Measurements from ENCODE around the gene GRK5. TPM values are rescaled to one million over a fixed set of nuclear protein-coding genes. Genes with fewer than 3 reads are reported as not detected.

Gene GRK5
- total RNA-seq, 1 donor from 2014 or later, result 12.5 TPM

DNA sequence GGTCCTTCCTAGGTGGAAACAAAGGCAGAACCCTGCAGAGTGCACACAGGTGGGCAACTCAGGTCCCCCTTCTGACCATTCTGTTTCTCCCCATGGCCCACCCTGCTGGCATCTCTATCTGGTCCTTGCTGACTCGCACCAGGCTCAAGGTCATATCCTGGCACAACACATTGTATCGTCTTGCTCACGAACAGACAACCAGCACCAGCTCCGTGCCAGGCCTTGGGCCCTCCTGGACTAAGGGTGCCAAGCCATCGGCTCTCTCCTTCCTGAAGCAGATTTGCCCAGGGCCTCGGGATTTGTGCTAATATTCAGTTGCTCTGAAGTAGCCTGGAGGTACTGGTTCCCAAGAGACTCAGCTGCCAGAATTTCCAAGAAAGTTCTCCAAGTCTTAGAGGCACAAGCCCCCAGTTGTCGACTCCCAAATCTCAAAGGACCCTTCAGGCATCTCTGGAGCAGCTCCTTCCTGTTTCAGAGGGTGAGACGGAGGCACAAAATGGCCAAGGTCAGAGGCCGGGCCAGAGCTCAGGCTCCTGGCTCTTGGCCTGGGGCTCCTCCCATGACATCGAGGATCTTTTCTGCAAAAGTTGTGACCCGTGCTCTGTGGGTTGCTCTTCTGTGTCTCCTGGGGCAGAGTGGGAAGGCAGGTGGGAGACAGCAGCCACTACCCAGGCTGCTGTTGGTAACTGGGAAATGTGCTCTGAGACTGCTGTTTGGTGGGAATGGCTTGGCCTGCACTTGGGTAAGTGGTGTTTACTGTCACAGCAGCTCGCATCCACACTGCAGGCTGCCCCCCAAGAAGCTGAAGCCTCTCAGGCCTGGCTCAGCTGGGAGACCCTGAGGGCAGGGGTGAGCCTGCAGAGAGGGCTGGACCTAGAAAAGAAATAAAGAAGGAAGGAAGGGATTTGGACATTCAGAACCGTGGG, 213.8 kb downstream of the GRK5 start:
- no peak overlapping the region for H3K27ac ChIP-seq (ENCODE audit: low read depth, low read length)
- H3K9me3 ChIP-seq (ENCODE audit: control insufficient read depth in 3 of 3, low read length in 3 of 3), result no peaks in the 10 kb centered on the region
- peaks cover 0 to 6% (median 0%) of the 10 kb centered on the region in 3 donors for H3K27me3 ChIP-seq (ENCODE audit: control insufficient read depth in 3 of 3, insufficient read depth in 3 of 3, low read length in 3 of 3)
- H3K4me3 ChIP-seq (ENCODE audit: low read length in 3 of 3), result no peak overlapping the region
- peaks cover 0 to 15% (median 11%) of the 10 kb centered on the region in 3 donors for H3K4me1 ChIP-seq (ENCODE audit: control insufficient read depth in 3 of 3, insufficient read depth in 3 of 3, low read length in 3 of 3)
- peaks cover 3 to 8% (median 8%) of the 10 kb centered on the region in 3 donors for H3K36me3 ChIP-seq (ENCODE audit: control insufficient read depth in 3 of 3, insufficient read depth in 3 of 3, low read length in 3 of 3)
- peak overlapping the region in 1 of 3 donors; percentile 16 for H3K9ac ChIP-seq (ENCODE audit: low read depth in 1 of 3, low read length in 3 of 3)

DNA sequence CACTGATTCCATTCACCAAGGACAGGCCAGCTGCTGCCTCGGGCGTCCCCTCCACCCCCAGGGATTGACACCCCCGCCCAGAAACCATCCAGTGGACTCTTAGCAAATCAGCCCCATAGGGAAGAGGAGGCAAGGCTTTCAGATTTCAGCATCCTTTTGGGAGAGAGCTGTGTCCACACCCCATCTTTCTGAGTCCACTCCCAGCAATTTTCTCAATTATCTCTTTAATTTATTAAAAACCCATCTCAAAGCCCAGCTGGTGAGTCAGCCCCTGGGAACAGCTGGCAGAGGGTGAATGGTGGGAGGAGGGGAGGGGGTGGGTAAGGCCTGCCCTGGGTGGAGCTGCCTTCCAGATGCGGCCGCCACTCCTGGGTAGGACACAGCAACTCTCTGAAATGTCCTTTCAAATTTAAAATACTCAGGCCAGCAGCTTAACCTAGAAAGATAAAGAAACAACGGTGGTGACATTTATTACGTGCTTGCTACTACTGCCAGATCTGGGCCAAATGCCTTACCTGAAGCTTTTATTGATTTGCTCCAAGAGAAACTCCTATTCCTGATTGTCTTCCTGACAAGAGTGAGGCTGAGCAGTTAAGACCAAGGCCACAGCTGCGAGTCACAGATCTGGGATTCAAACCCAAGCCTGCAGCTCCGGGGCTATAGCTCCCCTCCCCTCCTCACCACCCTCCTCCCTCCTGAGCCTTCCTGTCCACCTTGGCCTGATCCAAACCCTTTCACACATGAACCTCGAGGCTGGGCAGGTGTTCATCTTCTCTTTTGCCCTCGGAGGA, 214.7 kb downstream of the GRK5 start:
- H3K27me3 ChIP-seq (ENCODE audit: control insufficient read depth in 3 of 3, insufficient read depth in 3 of 3, low read length in 3 of 3), result peaks cover 0 to 6% (median 0%) of the 10 kb centered on the region in 3 donors
- peaks cover 12 to 17% (median 16%) of the 10 kb centered on the region in 3 donors for H3K36me3 ChIP-seq (ENCODE audit: control insufficient read depth in 3 of 3, insufficient read depth in 3 of 3, low read length in 3 of 3)
- H3K27ac ChIP-seq (ENCODE audit: low read depth, low read length), result no peak overlapping the region
- peaks cover 0 to 10% (median 6%) of the 10 kb centered on the region in 3 donors for H3K4me1 ChIP-seq (ENCODE audit: control insufficient read depth in 3 of 3, insufficient read depth in 3 of 3, low read length in 3 of 3)
- peak overlapping the region in 1 of 3 donors; percentile 16 for H3K9ac ChIP-seq (ENCODE audit: low read depth in 1 of 3, low read length in 3 of 3)
- no peaks in the 10 kb centered on the region for H3K9me3 ChIP-seq (ENCODE audit: control insufficient read depth in 3 of 3, low read length in 3 of 3)
- no peak overlapping the region for H3K4me3 ChIP-seq (ENCODE audit: low read length in 3 of 3)

DNA sequence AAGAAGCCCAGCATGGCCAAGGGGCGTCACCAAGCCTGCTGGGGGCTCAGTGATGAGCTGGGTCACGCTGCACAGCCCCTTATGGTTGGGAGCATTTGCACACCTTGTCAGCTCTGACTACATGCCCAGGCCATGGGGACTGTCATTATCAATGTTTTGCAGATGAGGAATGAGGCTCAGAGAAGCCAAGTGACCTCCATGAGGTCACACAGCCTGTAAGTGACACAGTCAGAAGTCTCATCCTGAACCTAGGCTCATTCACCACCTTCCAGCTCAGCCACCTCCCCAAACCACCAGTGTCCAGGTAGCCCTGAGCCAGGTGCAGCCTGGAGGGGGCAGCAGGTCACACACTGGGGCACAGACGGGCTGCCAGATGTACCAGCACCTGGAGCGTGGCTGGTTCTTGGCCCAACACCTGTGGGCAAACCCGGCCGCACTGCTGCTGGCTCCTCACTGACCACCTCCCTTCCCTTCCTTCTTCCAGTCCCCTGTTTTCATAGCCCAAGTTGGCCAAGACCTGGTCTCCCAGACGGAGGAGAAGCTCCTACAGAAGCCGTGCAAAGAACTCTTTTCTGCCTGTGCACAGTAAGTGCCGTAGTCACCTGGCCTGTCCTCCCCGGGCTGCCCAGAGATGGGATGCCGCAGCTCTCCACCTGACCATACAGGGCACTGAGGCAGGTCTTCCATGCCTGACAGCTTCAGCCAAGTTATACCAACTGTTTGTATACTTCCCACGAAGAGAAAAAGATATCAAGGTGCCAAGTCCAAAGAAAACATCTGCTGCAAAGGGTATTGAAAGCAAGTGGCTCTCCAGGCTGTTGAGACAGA, 215.5 kb downstream of the GRK5 start:
- Histone ChIP-seq H3K4me3 (ENCODE audit: low read length in 3 of 3) (no peak overlapping the region), H3K4me1 (ENCODE audit: control insufficient read depth in 3 of 3, insufficient read depth in 3 of 3, low read length in 3 of 3) (peaks cover 0 to 8% (median 4%) of the 10 kb centered on the region in 3 donors), H3K27me3 (ENCODE audit: control insufficient read depth in 3 of 3, insufficient read depth in 3 of 3, low read length in 3 of 3) (peaks cover 0 to 6% (median 0%) of the 10 kb centered on the region in 3 donors), H3K9ac (ENCODE audit: low read depth in 1 of 3, low read length in 3 of 3) (no peak overlapping the region), H3K27ac (ENCODE audit: low read depth, low read length) (no peak overlapping the region), H3K9me3 (ENCODE audit: control insufficient read depth in 3 of 3, low read length in 3 of 3) (no peaks in the 10 kb centered on the region), H3K36me3 (ENCODE audit: control insufficient read depth in 3 of 3, insufficient read depth in 3 of 3, low read length in 3 of 3) (peaks cover 20 to 25% (median 24%) of the 10 kb centered on the region in 3 donors)

DNA sequence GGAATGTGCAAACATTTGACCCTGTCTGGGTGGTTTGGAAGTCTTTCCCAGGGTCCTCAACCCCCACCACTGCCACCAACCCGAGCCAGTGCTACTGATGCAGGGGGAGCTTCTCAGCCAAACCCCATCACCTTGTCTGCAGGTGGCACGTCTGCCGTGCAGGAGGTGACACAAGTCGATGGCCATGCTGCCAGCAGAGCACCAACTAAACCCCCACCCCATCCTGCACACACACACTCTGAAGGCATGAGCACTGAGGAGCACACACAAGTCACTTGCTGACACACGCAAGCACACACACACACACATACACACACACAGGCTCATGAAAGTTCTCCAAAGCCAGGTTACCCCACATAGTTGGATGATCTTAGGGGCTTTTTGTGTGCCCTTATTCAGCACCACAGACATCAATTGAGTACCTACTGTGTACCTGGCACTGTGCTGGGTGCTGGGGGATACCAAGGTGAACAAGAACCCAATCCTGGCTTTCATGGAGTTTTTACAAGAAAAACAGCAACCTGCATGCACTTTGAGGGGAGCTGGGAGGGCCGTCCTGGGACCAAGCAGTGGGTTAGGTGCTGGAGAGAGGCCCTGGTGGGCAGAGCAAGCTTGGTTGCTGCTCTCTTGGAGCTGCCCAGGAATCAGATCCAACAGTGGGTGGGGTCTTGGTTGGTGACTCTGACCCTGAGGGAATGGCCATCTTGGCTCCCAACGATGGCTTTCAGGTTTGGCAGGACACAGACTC, 216.3 kb downstream of the GRK5 start:
- Histone ChIP-seq H3K9me3 (ENCODE audit: control insufficient read depth in 3 of 3, low read length in 3 of 3) (no peaks in the 10 kb centered on the region), H3K4me3 (ENCODE audit: low read length in 3 of 3) (no peak overlapping the region), H3K9ac (ENCODE audit: low read depth in 1 of 3, low read length in 3 of 3) (no peak overlapping the region), H3K27me3 (ENCODE audit: control insufficient read depth in 3 of 3, insufficient read depth in 3 of 3, low read length in 3 of 3) (peaks cover 0 to 6% (median 0%) of the 10 kb centered on the region in 3 donors), H3K4me1 (ENCODE audit: control insufficient read depth in 3 of 3, insufficient read depth in 3 of 3, low read length in 3 of 3) (peaks cover 0 to 8% (median 4%) of the 10 kb centered on the region in 3 donors), H3K36me3 (ENCODE audit: control insufficient read depth in 3 of 3, insufficient read depth in 3 of 3, low read length in 3 of 3) (peaks cover 26 to 29% (median 26%) of the 10 kb centered on the region in 3 donors), H3K27ac (ENCODE audit: low read depth, low read length) (no peak overlapping the region)

DNA sequence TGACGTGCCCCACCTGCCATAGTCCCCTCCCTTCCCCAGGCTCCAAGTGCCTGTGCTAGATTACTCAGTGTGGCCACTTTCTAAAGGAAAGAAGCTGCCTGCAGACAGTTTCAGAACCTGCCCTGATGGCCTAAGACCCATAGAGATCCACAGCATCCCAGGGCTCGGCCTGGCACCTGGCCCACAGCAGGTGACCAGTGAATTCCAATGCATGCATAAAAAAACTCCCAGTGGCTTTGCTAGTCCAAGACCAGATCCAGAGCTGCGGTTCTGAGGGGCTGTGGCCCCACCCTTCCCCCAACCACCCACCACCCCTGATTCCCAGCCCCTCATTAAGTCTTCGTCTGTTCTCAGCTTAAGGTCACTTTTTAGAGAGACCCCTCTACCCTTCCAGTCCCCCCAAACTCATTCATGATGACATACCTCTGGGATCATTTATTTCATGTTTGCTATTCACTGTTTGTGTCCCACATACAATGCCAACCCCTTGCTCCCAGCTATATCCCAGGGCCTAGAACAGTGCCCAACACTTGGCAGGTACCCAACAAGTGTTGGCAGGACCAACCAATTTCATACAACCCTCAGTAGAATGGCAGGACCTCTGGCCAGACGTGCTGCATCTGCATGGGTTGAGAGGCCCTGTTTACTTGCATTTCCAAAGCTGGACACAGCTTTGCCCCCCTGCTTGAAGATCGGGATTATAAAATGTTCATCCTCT, 217.0 kb downstream of the GRK5 start:
- H3K4me3 ChIP-seq (ENCODE audit: low read length in 3 of 3), result no peak overlapping the region
- no peak overlapping the region for H3K27ac ChIP-seq (ENCODE audit: low read depth, low read length)
- H3K9ac ChIP-seq (ENCODE audit: low read depth in 1 of 3, low read length in 3 of 3), result no peak overlapping the region
- no peaks in the 10 kb centered on the region for H3K9me3 ChIP-seq (ENCODE audit: control insufficient read depth in 3 of 3, low read length in 3 of 3)
- peaks cover 0 to 8% (median 4%) of the 10 kb centered on the region in 3 donors for H3K4me1 ChIP-seq (ENCODE audit: control insufficient read depth in 3 of 3, insufficient read depth in 3 of 3, low read length in 3 of 3)
- peaks cover 0 to 6% (median 0%) of the 10 kb centered on the region in 3 donors for H3K27me3 ChIP-seq (ENCODE audit: control insufficient read depth in 3 of 3, insufficient read depth in 3 of 3, low read length in 3 of 3)
- H3K36me3 ChIP-seq (ENCODE audit: control insufficient read depth in 3 of 3, insufficient read depth in 3 of 3, low read length in 3 of 3), result peaks cover 26 to 29% (median 26%) of the 10 kb centered on the region in 3 donors

DNA sequence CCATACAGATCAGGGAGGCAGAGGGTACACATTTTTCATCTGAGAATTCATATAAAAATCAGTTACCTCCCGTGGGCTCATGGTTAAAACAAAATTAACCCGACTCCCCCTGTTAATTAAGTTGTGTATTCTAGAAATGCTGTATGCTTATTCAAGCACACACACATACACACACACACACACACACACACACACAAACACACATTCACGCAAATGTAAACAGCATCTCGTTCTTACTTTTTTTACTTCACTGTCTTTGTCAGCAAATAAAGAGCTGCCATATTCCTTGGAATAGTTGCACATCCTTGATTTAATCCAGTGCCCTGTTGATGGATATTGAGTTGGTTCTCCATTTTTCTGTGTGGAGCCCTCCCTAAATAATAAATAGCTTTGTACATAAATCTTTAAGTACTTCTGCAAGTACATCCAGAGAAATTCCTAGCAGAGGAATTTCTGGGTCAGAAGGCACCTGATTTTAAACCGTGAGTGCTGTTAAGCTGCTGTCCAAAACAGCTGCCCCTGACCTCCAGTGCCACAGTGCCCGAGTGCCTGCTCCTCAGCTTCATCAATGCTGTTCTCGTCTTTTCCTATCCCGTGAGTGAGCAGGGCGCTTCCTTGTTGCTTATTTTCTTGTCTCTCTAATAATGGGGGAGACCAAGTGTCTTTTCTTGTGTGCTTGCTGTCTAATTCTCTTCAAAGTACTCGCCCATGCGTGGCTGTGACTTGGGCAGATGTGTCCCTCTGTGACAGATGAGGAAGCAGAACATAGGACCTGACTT, 217.9 kb downstream of the GRK5 start:
- Histone ChIP-seq H3K4me3 (ENCODE audit: low read length in 3 of 3) (no peak overlapping the region), H3K27ac (ENCODE audit: low read depth, low read length) (no peak overlapping the region), H3K36me3 (ENCODE audit: control insufficient read depth in 3 of 3, insufficient read depth in 3 of 3, low read length in 3 of 3) (peaks cover 26 to 29% (median 26%) of the 10 kb centered on the region in 3 donors), H3K27me3 (ENCODE audit: control insufficient read depth in 3 of 3, insufficient read depth in 3 of 3, low read length in 3 of 3) (peaks cover 0 to 6% (median 0%) of the 10 kb centered on the region in 3 donors), H3K9ac (ENCODE audit: low read depth in 1 of 3, low read length in 3 of 3) (no peak overlapping the region), H3K4me1 (ENCODE audit: control insufficient read depth in 3 of 3, insufficient read depth in 3 of 3, low read length in 3 of 3) (peaks cover 0 to 8% (median 4%) of the 10 kb centered on the region in 3 donors), H3K9me3 (ENCODE audit: control insufficient read depth in 3 of 3, low read length in 3 of 3) (no peaks in the 10 kb centered on the region)

DNA sequence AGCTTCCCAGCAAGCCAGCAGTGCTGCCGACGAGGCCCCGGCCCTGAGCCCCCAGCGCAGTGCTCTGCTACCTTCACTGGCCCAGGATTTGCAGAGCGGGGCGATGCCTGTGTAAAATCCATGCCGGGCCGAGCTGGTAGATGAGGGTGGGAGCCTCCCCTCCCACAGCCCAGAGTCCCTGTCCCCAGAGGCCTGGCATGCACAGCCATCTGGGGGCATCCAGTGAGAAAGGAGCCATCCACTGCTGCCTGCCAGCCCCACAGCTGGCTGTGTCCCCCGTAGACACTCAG, 218.5 kb downstream of the GRK5 start:
- peaks cover 0 to 6% (median 0%) of the 10 kb centered on the region in 3 donors for H3K27me3 ChIP-seq (ENCODE audit: control insufficient read depth in 3 of 3, insufficient read depth in 3 of 3, low read length in 3 of 3)
- no peaks in the 10 kb centered on the region for H3K9me3 ChIP-seq (ENCODE audit: control insufficient read depth in 3 of 3, low read length in 3 of 3)
- no peak overlapping the region for H3K9ac ChIP-seq (ENCODE audit: low read depth in 1 of 3, low read length in 3 of 3)
- peaks cover 0 to 8% (median 4%) of the 10 kb centered on the region in 3 donors for H3K4me1 ChIP-seq (ENCODE audit: control insufficient read depth in 3 of 3, insufficient read depth in 3 of 3, low read length in 3 of 3)
- no peak overlapping the region for H3K27ac ChIP-seq (ENCODE audit: low read depth, low read length)
- H3K4me3 ChIP-seq (ENCODE audit: low read length in 3 of 3), result no peak overlapping the region
- peaks cover 26 to 33% (median 26%) of the 10 kb centered on the region in 3 donors for H3K36me3 ChIP-seq (ENCODE audit: control insufficient read depth in 3 of 3, insufficient read depth in 3 of 3, low read length in 3 of 3)

DNA sequence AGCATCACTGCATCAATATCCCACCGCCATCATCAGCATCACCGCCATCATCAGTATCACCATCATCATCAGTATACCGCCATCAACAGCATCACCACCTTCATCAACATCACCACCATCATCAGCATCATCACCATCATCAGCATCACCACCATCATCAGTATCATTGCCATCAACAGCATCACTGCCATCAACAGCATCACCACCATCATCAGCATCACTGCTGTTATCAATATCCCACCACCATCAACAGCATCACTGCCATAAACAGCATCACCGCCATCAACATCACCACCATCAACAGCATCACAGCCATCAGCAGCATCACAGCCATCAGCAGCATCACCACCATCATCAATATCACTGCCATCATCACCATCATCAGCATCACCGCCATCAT, 219.3 kb downstream of the GRK5 start:
- Histone ChIP-seq H3K9me3 (ENCODE audit: control insufficient read depth in 3 of 3, low read length in 3 of 3) (no peaks in the 10 kb centered on the region), H3K27me3 (ENCODE audit: control insufficient read depth in 3 of 3, insufficient read depth in 3 of 3, low read length in 3 of 3) (peaks cover 0 to 6% (median 0%) of the 10 kb centered on the region in 3 donors), H3K36me3 (ENCODE audit: control insufficient read depth in 3 of 3, insufficient read depth in 3 of 3, low read length in 3 of 3) (peaks cover 27 to 36% (median 30%) of the 10 kb centered on the region in 3 donors), H3K4me3 (ENCODE audit: low read length in 3 of 3) (no peak overlapping the region), H3K4me1 (ENCODE audit: control insufficient read depth in 3 of 3, insufficient read depth in 3 of 3, low read length in 3 of 3) (peaks cover 0 to 4% (median 2%) of the 10 kb centered on the region in 3 donors), H3K27ac (ENCODE audit: low read depth, low read length) (no peak overlapping the region), H3K9ac (ENCODE audit: low read depth in 1 of 3, low read length in 3 of 3) (no peak overlapping the region)

Data from skeletal muscle tissue (tissue), 4 donors.